ENCODE measurements around the gene DNAH1.

GRCh38 chr3:52308308-52308707, 7.8 kb upstream of the DNAH1 start:
- TF ChIP-seq CTCF (IDR thresholded peaks at IDR 0.05 in 4 of 5, conservative IDR thresholded peaks at IDR 0.05 in 1 of 5) (no peak), POLR2A (IDR thresholded peaks at IDR 0.05) (no peak)
